NAMALWA (cell line): Measurements from ENCODE around the gene ABHD2.
"Not testable (repeated sequence)": the region's sequence is repeated elsewhere in the genome, so short reads cannot be mapped to it uniquely, and the experiment has no call there.

Experiments used
- DNase-seq: peaks from one replicate; pipeline ENCODE4 v3.0.0-alpha.2; 2015; ENCODE audit warnings: low spot score

ABHD2 gene

DNA sequence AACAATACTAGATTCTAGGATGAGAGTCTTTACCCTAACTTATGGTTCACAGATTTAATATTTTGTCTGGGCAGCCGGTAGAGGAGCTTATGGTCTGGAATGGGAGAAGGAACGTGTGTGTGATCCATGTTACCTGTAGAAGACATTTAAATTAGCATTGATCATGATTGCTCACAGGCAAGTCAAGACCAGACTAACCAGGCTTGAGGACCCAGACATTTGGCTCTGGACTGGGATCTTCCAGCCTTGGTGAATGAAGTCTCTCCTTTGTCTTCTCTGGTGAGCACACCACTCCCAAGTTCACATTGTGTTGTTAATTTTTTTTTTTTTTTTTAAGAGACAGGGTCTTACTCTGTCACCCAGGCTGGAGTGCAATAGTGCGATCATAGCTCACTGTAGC lies 11.7 kb downstream of the ABHD2 start:
- DNase-seq = no peak

DNA sequence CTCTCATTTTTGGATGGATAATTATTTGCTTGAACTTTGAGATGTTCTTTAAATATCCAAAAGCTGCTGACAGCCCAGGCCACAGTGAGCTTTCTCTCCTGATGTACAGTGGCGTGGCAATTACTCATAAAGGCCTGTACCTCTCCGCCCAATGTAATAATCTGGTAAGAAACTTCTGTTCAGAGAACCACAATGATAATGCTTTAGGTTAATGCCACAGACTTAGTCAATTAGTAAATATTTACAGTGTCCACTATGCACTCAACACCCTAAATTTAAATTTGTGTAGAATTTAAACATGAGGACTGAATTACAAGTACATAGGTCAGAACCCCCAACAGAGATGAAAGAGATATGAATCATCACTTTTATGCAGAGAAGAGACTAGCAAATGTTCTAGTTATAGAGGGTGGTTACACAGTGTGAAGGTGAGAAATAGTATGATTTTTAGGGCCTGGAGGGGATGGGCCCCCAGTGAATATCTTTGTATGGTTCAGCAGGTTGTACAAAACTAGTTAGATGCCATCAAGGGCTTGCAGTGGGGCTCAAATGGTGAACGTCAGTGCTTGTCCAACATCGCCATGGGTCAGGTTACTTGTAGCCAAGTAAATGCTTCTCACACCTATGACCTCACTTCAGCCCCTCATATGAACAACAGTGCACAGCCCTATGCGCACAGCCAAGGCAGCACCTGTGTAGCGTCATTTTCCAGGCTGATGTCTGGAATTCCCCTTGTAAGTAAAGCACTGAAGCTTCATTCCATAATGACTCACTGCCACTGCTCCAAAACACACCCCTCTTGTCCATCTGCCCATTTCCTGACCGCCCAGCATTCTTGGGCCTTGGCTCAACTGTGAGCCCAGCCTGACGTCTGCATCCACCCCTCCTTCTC lies 13.3 kb downstream of the ABHD2 start:
- no peak for DNase-seq

DNA sequence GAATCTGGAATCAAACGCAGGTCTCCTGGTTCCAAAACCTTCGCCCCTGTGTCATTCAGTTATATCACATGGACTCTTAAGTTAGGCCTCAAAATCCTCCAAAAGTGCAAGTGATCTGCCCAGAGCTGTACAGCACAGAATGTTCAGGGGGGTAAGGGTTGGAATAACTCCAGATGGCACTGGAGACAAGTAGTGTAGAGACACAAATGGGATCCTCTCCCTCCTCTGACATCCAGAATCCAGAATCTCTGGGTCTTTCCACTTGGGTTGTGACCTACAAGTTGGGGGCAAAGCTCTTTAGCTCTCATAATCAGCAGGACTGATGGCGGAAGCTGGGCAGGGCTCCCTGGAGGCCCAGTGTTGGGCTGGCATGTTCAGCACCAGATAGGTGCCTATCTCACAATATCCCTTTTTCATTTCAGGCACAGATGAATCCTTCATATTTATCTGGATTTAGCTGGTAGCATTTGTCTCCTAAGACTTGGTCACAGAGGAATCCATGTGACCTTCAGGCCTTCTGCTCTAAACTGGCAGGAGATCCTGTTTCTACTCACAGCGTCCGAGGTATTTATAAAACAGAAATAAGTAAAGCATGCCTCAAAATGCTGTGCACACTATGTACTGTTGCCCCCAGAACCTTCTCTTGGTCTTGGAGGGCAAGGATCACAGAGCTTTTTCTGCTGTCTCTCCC lies 15.4 kb downstream of the ABHD2 start:
- DNase-seq = no peak

DNA sequence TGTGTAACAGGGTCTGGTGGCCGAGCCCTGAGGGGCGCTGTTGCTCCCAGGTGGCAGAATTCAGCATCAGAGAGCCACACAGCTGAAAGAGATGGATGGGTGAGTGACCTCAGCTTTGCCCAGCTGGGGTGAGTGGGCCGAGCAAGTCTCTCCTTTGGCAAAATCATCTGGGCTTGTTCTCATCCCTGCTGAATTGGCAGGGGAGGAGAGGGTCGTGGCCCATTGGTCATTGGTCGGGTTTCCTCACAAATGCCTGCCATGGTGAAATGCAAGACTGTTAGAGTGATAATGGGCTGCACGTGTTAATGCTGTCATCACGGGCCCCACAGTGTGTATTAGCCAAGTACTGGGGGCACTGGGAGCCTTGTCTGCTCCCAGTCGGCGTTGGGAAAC lies 15.9 kb downstream of the ABHD2 start:
- DNase-seq = no peak

DNA sequence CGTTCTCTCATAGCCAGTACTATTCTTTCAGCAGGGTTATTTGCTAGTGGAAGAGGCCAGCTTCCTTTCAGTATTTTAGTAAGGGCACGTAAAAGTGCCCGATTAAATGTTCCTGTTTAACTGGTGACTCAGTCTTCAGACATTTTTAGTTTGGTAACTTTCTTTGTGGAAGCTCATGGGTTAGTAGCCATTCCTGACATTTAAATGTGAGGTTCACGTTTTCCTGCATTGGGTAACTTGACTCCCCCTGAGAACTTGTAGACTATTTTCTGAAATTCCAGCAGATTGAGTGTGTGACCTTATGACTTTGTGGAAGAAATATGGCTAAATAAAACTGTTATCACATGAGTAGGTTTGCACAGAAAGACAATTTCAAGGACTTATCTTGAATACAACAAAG lies 16.9 kb downstream of the ABHD2 start:
- no peak for DNase-seq

DNA sequence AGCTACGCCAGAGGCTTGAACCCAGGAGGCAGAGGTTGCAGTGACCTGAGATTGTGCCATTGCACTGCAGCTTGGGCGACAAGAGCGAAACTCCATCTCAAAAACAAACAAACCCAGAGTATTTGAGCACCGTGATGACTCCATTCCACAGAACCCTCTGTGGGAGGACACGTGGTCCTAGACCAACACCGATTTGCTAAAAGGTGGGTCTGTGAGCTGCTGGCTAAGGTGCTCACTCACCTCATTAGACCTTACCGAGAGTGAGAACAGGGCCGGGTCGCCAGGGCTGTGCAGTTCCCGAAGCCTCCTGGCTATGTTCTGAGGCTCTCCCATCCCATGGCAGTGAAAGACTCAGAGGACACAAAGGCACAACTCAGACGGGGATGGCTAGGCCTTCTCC lies 17.9 kb downstream of the ABHD2 start:
- DNase-seq = no peak

DNA sequence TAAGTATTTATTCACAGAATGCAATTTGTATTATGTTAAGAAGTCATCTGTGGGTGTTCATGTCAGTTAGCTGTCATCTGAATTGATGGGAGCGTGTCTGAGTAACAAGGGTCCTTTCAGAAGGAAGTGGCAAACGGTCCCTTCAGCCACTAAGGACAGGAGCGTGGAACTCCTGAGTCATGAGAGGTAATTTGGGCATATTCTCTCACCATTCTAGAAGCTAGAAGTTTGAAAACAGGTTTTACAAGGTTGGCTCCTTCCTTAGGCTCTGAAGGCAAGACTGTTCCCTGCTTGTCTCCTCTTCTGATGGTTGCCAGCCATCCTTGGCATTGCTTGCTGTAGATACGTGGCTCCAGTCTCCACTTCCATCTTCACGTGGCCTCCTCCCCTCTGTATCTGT lies 19.7 kb downstream of the ABHD2 start:
- no peak for DNase-seq

DNA sequence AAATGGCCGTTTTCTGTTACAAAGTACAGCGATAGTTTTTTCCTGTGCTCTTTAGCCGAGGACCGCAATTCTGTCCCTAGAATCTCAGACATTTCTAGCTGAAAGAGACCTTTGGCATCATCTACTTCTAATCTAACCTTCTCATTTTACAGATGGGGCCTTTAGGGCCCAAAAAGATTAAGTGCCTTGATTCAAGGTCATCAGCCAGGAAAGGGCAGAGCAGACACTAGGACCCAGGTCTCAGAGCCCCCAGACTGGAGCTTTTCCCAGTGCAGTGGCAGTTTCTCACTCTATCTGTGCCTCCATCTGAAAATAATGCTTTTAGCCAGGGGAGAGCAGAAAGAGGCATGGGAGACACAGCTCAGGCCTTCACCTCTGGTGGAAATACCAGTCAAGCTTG lies 20.6 kb downstream of the ABHD2 start:
- no peak for DNase-seq

DNA sequence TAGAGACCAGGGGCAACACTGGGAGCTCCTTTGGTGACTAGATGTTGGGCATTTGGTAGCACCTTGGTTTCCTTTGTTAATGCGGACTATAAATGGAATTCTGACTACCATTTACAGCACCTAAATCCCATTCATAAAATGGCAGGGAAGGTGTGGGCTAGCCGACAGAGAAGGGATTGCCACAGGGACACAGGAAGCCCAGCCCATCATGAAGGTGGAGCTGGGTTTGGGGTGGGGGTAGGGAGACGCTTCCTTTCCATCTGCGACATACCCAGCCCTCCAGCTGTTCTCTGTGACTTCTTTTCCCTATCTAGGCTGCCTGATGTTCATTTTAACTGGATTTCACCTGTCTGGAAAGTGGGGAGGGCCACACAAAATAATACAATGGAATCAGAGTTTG lies 21.0 kb downstream of the ABHD2 start:
- DNase-seq = no peak

DNA sequence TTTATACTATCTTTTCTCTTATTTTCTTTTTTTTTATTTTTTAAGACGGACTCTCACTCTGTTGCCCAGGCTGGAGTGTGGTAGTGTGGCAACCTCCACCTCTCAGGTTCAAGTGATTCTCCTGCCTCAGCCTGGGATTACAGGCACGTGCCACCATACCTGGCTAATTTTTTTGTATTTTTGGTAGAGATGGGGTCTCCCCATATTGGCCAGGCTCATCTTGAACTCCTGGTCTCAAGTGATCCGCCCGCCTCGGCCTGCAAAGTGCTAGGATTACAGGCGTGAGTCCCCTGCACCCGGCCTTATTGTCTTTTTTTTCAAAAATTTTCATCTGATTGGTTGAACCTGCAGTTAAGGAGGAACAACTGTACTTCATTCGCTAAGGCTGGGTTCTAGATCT lies 21.8 kb downstream of the ABHD2 start:
- no peak for DNase-seq

DNA sequence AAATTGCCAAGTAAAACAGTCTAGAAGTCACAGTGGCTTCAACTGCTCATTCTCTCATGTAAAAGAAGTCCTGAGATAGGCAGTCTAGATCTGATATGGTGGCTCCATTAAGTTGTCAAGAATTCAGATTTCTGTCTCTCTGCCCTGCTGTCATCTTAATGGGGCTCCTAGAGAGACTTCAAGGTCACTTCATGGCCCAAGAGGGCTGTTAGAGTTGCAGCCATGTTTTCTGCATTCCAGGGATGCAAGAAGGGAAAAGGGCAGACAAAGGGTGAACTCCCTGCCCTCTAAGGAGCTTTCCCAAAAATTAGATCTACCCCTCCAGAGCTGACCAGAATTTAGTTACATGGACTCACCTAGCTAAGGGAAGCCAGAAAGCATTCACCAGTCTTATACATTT lies 23.1 kb downstream of the ABHD2 start:
- no peak for DNase-seq

DNA sequence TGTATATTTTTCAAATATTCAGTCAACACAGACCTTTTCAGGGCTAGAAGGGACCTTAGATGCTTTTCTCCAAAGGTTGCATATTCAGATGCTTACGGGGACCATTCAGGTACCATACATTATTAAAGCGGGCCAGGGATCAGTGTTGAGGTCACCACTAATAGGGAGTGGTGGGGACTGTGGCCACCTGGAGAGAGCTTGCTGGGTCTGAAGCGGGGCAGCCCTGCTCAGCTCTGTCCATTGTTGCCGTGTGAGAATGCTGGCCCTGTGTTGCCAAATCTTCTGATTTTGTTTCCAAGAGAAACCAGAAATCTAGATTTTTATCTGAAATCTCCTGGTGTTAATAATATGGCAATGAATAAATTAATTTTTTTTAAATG lies 23.7 kb downstream of the ABHD2 start:
- no peak for DNase-seq

DNA sequence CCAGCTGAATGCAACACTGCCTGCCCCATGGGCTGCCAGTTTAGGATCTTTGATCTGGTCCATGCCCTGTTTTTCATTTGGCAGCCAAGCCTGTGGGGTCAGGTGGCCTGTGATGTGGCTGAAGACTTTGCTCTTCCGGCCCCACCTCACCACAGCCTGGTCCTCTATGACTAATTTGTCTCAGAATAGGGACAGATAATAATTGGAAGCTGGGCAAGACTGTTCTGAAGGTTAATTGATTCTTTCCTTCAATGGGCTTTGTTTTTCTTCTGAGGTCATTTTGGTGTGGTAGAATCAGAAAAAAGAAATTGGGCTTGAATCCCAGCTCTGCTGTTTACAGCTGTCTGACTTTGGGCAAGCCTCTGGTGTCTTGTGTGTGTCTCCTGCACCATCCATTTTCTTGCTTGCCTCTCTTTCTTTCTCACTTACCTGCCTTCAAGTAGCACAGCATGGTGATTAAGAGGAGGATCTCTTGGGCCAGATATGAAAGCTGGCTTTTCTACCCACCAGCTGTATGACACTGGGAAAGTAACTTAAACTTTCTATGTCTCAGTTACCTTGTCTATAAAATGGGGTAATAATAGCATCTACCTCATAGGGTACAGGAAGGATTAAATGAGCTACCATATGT lies 24.2 kb downstream of the ABHD2 start:
- no peak for DNase-seq

DNA sequence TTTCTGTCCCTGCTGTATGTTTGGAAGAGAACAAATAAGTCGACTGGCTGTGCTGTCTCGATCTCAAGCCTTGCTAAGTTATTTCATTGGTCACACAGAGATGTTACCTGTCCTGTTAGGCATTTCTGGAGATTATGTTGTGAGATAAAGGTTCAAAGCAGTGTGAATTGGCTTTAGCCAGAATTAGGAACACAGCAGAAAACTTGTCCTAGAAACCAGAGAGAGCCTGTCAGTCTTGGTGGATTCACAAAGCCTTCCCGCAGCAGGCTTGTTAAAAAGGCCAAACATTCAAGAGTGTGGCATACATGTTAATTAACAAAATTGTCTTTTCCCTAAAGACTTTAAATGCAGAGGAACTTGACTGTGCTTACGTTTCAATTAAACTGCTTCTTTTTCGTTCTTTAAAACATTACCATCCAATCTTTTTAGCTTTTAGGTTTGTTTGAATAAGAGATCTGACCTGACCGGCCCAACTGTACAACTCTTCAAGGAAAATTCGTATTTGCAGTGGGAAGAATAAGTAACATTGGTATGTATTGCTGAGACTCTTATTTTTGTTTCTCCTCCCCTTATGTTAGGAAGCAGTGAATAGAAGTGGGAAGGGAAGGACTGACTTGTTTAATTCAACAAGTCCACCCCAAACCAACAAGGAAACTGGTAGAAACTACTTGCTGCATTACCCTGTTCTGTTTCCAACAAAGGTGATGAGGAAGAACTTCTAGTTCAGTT lies 25.2 kb downstream of the ABHD2 start:
- no peak for DNase-seq

DNA sequence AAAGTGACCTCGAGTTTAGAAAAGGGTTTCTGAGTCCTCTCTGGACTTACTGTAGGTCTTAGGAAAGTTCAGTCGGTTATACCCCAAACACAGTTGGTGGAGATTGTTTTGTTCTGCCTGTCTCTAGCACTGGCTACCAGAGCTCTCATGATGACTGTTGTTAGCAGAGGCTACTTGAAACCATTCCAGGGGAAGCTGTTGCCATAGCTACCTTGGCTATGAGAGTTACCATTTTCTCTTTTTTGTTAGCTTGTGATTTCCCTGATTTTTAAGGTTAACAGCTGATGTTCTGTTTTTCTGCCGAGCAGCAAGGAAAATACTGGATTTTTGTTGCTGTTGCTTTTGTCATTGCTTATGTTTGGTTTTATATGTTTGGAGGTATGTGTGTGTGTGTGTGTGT lies 26.7 kb downstream of the ABHD2 start:
- DNase-seq = no peak

DNA sequence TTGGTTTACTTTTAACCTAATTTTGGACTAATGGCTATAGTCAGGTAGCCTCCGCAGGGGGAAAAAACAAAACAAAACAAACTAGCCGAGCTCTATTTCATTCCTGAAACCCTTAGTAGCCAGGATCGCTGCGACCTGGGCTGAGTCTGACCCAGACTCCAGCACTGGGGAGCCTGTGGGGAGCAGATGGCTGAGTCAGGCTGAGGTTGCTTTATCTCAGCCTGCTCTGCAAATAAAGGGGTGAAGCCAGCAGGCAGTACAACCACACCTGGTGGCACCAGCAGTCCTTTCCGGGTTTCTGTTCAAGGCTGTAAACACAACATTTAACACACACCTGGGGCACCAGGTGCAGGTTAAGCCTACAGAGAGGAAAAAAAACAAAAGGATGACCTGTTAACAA lies 27.3 kb downstream of the ABHD2 start:
- DNase-seq = no peak

DNA sequence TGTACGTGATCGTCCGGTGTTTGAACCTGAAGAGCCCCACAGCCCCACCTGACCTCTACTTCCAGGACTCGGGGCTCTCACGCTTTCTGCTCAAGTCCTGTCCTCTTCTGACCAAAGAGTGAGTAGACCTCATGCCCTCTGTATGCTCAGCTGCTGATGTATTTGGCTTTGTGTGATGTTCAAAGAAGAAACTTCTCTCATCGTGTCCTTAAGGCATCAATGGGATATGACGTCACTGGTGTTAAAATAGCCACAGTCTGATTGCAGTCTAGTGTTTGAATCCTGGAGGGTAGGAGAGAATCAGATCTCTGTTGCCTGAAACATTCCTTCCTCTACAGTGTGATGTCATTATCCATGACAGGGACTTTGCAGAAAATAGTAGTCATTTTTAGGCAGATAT lies 28.1 kb downstream of the ABHD2 start:
- DNase-seq = no peak

DNA sequence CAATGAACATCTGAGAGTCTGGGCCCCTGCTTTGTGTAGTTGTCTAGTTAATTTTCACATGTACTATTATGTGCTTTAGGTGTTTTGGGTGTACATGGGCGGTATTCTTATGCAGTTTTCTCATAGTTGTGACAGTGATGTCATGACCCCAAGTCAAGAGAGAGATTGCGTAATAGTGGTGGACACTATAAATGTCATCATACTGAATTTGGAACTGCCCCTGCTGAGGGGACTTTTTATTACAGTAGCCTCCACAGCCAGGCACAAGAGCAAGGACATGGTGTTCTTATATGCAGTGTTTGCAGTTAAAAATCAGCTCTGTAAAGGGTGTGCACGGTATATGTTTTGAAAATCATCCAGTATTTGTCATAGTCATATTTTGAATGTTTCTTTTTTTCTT lies 29.5 kb downstream of the ABHD2 start:
- no peak for DNase-seq

DNA sequence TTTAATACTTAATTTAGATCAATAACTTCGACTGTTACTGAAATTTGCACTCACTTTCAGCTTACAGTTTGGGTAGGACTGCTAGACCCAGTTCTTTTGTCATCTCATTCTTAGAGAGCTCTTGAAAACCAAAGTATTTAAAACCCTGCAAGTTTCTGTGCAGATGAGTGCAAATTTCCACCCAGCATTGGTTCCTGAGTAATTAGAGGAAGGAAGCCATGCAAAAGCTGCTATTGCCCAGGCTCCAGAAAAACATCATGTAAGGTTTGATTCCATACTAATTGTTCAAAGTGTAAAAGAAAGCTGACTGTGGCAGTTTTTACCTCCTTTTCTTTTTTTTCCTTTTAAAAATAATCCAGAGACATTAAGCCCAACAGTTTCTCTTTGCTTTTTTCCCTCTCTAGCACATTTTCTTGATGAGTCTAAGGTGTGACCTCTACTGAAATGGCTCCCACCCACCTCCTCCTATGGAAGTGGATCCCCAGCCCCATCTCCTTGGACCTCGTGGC lies 30.3 kb downstream of the ABHD2 start:
- DNase-seq = no peak

DNA sequence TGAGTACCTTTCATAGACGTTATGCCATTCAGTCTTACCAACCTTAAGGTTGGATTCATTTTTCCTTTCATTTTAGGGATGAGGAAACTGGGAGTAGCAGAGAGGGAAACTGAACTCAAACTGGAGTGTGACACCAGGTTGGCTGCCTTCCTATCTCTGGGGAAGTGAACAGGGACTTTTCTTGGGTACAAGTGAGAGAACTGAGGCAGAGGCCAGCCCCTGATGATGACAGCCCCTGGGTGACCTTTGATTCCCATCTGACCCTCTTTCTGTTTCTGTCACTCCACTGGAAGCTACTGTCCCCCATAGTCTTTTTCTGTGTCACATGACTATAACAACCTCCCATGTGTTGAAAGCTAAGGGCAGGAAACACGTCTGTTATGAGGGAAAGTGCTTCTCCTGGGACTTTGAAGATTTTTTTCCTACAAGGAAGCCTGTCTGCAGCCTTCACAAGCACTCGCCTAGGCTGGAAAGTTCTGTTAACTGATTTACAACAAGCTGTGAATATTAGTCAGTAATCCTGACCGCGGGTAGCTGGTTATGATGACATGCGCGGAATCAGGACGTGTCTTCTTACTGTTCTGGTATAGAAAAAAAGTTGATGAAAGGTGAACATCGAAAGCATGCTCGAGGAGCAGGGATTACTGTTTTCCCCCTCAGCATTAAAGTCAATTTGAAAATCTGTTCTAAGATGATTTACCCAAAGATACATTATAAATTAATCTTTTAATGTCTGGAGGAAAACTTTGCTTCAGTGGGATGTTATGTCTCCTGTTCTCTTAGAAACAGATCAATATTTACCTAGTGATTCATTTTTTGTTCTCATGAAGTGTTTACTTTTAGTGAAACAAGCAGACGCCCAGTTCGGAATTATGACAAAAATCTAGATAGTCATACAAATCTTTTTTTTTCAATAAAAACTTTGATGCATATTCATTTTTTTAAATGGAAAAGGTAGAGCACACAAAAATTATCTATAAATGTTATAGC lies 31.5 kb downstream of the ABHD2 start:
- no peak for DNase-seq

DNA sequence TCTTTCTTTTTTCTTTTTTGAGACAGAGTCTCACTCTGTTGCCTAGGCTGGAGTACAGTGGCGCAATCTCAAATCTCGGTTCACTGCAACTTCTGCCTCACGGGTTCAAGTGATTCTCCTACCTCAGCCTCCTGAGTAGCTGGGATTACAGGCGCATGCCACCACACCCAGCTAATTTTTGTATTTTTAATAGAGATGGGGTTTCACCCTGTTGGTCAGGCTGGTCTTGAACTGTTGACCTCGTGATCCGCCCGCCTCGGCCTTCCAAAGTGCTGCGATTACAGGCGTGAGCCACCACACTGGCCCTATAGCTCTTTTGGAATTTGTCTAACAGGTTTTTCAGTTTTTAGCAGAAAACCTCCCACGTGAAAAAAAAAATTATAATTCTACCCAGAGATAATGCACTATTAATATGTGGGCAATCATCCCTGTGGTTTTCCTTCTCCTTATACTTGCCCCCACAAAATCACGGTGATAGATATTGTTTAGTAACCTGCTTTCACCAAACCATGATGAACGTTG lies 32.3 kb downstream of the ABHD2 start:
- DNase-seq = not testable (repeated sequence)
